Measurements from ENCODE around the gene NLK.
"Not testable (repeated sequence)": the region's sequence is repeated elsewhere in the genome, so short reads cannot be mapped to it uniquely, and the experiment has no call there.

NLK gene

DNA sequence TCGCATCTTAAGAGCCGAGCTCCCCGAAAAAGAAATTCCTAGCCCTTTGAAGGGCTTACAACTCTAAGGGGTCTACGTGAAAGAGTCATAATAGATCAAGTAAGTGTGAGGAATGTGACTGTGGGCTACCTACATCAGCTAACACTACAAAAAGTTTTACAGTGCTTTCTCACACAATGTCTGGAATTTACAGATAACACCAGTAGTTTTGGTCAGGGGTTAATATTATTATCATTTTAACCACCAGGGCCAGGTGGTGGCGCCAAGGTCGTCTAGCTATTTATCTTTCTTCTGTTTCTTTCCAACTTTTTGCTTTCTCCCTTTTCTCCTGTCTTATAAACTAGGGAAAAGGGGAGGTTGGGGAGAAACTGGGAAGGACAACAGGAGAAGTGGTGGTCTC lies 188.1 kb downstream of the NLK start:
- DNase-seq: not testable (repeated sequence)

DNA sequence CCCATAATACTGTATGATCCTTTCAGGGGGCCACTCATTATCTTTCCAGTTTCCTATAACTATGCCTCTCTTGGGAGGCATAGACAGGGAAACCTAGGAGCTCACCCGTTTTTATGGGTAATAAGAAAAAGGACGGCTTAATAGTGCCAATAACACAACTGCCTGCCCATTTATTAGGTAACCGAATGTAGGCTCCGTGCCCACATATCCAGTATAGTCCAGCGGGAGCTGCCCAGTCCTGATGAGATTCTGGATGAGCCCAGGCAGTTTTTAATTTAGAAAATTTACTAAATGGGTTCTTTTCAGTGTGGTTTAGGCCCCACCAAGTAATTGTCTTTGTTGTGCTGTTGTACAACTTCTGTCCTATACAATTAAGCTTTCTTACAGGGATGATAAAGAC lies 189.1 kb downstream of the NLK start:
- not testable (repeated sequence) for DNase-seq

DNA sequence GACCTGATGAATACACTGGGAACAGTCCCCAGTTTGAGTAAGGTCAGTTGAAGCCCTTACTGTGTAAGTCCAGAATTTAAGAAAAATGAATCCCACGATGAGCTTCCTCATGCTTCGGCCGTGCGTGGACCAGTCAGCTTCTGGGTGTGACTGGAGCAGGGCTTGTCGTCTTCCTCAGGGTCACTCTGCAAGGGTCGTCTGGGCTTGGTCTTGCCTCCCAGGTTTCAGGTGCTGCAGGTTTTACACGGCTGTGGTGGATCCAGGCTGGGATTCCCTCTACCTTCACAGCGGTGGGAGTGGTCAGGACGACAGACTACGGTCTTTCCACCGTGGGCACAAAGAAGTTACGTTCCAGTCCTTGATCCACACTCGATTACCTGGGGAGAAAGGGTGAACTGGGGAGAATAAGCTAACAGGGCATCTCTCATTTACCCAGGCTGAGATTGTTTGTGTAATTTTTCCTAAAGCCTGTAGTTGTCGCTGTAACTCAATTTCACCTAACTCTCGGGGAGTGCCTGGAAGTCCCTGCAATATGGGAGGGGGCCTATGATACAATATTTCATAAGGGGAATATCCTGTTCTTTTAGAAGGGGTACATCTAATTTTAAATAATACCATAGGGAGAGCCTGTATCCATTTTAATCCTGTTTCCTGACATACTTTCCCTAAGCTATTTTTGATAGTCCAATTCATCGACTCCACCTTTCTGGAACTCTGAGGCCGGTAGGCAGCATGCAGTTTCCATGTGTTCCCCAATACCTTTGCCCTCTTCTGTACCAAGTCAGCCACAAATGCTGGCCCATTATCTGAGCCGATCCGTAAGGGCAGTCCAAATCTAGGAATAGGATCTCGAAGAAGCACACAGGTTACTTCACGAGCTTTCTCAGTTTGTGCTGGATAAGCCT lies 190.7 kb downstream of the NLK start:
- not testable (repeated sequence) for DNase-seq

DNA sequence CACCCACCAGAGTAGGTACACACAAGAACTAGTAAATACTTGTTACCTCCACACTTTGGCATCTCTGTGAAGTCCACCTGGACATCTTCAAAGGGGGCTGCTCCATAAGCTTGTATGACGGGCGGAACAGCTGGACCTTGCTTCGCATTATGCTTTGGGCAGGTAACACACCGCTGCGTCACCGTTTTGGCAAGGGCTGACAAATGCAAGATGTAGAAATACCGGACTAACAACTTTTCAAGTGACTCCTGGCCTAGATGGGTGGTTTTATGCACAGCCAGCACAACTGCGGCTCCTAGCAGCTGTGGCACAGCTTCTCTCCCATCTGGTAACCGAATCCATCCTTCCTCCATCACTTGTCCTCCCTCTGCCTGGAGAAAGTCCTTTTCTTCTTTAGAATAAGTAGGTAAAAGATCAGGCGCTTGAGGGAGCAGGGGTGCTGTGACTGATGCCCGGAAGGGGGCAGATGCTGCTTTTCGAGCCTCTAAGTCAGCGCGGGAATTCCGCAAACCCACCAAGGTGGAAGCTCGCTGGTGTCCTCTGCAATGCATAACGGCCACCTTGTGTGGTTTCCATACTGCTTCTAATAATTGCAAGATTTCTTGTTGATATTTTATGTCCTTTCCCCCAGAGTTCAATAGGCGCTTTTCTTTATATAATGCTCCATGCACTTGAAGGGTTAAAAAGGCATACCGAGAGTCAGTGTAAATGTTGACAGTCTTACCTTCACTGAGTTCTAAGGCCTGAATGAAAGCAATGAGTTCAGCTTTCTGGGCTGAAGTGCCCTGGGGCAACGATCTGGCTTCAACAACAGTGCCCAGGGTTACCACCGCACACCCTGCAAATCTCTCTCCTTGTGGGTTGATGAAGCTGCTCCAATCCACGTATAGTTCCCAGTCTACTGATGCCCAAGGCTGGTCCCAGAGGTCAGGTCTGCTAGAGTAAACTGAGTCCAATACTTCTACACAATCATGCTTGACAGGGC lies 191.7 kb downstream of the NLK start:
- DNase-seq: not testable (repeated sequence)

DNA sequence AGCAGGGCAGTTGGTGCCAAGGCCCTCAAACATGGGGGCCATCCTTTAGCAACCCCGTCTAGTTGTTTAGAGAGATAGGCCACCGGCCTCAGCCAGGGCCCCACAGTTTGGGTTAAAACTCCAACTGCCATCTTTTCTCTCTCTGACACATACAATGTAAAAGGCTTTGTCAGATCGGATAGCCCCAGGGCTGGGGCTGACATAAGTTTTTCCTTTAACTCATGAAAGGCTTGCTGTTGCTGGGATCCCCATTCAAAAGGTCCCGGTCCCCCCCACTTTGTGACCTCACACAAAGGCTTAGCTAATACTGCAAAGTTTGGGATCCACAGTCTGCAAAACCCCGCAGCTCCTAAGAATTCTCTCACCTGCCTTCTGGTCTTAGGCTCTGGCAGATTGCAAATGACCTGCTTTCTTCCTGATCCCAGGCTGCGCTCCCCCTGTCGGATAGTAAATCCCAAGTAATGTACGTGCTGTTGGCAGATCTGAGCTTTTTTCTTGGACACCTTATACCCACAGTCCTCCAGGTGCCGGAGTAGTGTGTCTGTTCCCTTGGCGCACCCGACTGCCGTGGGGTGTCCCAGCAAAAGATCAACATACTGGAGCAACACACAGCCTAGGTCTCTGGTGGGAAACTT lies 192.7 kb downstream of the NLK start:
- not testable (repeated sequence) for DNase-seq

DNA sequence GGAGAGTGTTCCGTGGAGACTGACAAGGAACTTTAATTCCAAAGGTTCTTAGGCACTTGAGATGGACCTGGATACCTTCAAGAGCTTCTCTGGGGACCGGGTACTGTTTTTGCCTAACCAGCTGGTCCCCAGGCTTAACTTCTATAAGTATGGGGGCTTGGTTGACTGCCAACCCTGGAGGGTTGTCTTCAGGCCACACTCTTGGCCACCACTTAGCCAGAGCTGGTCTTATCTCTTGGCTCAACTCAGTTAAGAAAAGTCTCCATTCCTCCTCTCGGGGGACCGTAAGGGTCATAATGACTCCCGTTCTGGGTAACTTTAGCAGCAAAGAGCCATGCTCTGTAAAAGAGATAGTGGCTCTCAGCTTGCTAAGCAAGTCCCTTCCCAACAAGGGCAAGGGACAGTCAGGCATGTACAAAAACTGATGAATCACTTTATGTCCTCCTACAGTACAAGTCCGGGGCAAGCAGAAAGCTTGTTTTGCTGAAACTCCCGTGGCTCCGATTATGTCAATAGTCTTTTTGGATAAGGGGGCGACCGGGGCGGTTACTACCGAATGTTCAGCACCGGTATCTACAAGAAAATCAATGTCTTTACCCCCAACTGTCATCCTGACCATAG lies 193.7 kb downstream of the NLK start:
- DNase-seq: not testable (repeated sequence)

DNA sequence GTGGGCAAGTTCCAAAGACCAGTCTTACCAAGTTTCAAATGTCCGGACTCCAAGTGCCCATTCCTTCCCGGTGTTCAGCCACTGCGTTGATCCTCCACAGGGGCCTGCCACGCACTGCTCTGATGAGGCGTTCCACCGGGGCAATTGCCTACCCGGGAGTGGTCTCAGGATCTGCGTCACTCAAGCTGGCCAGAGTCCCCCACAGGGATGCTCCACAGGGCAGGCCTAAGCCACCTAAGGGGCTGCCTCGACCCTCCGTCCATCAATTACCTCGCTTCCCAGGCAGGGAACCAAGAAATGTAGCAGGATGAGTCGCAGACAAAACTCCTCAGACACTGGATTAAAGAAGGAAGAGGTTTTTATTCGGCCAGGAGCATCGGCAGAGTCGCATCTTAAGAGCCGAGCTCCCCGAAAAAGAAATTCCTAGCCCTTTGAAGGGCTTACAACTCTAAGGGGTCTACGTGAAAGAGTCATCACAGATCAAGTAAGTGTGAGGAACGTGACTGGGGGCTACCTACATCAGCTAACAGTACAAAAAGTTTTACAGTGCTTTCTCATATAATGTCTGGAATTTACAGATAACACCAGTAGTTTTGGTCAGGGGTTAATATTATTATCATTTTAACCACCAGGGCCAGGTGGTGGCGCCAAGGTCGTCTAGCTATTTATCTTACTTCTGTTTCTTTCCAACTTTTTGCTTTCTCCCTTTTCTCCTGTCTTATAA lies 196.2 kb downstream of the NLK start:
- not testable (repeated sequence) for DNase-seq

DNA sequence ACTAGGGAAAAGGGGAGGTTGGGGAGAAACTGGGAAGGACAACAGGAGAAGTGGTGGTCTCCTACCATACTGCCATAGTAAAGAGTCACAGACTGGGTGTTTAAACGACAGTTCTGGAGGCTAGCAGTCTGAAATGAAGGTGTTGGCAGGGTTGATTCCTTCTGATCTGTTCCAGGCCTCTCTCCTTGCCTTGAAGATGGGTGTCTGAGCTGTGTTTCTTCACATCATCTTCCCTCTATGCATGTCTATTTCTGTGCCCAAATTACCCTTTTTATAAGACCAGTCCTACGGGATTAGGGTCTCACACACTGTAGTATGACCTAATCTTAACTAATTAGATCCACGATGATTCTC lies 196.8 kb downstream of the NLK start:
- DNase-seq: no peak

DNA sequence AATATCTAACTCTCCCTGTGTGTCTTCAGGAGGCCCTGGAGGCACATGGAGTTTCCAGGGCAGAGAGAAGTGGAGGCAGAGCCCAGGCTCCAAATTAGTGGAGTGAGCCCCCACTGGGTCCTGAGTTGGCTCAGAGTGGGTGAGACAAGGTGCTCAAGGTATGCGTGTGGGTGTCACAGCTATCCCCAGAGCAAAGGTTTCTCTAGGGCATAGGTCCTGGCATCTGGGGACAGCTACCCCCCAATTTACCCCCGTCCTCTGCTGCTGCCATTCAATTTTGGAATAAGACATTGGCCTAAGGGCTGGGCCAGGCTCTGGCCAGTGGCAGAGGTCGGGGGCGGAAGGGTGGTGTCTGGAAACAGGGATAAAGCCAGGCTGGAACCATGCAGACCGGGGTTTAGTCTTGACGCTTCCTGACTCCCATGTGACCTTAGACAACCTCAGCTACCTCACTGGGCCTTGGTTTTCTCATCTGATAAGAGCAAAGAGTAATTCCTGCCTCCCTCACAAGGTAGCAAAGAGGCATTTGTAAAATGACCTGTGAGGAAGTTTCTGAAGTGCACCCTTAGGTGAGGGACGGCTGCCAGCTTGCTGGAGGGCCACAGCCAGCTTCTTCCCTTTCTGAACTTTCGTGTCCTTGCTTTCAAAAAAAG lies 198.3 kb downstream of the NLK start:
- no peak for DNase-seq

DNA sequence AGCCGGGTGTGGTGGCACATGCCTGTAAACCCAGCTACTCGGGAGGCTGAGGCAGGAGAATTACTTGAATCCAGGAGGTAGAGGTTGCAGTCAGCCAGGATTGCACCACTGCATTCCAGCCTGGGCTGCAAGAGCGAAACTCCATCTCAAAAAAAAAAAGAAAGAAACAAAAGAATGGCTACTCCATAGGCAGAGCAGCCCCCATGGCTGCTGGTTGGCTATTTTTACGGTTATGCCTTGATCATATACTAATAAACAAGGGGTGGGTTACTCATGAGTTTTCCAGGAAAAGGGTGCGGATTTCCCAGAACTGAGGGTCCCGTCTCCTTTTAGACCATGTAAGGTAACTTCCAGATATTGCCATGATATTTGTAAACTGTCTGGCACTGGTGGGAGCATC lies 200.3 kb downstream of the NLK start:
- no peak for DNase-seq

DNA sequence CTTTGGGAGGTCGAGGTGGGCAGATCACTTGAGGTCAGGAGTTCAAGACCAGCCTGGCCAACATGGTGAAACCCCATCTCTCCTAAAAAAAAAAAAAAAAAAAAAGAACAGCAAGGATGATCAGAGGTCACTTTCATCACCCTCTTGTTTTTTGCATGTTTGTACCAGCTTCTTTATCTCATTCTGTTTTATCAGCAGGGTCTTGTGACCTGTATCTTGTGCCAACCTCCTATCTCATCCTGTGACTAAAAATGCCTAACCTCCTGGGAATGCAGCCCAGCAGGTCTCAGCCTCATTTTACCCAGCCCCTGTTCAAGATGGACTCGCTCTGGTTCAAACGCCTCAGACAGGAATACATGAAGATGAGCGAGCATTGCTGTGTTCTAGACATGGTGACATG lies 200.8 kb downstream of the NLK start:
- not testable (repeated sequence) for DNase-seq

DNA sequence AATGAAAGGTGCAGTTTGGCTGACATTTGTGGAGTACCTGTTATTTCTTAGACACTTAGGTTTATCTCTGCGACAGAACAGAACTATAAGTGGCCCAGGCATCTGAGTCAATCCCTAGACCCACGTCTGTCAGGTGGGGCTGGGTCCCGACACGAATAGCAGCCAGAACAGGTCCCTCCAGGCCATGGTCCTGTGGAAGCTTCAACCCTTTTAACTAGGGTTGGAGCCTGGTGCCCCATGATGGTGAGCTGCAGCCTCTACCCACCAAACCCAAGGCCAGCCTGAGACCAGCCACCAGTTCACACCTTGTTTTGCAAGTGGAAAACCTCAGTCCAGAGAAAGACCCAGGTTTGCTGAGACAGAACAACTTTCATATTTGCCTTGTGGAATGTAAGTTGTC lies 202.0 kb downstream of the NLK start:
- DNase-seq: no peak
